Body of pancreas (tissue), 4 donors: ENCODE data around the gene BCAP29. TPM values are rescaled to one million over a fixed set of nuclear protein-coding genes. Genes with fewer than 3 reads are reported as not detected.

Source experiments
- ATAC-seq: fragments of 150-250 bp; one replicate; pipeline ENCODE4 v1.9.1; 2016
- DNase-seq, 4 donors: peaks; one replicate each; pipeline ENCODE4 v3.0.0-alpha.2; 2019
- H3K27ac ChIP-seq, 4 donors: fragments of 200-600 bp; sonication (generic); 1 replicate in 3 of 4; 2 replicates in 1 of 4; pipeline versions ENCODE4 v1.5.1 to v1.6.1; 2016 to 2019; ENCODE audit warnings: mild to moderate bottlenecking in 1 of 4, mixed read lengths in 1 of 4, moderate library complexity in 1 of 4
- H3K27me3 ChIP-seq, 2 donors: fragments of 200-600 bp; sonication (generic); one replicate each; pipeline ENCODE4 v1.6.0; 2016; ENCODE audit warnings: mild to moderate bottlenecking in 1 of 2
- H3K36me3 ChIP-seq, 2 donors: fragments of 200-600 bp; sonication (generic); replicated peaks in 1 of 2; 2 replicates each; pipeline ENCODE4 v1.5.1; 2016; ENCODE audit warnings: low read depth in 2 of 2; ENCODE audit not compliant: insufficient read depth in 1 of 2
- H3K4me1 ChIP-seq: fragments of 200-600 bp; sonication (generic); one replicate; pipeline ENCODE4 v1.6.0; 2016
- H3K4me3 ChIP-seq, 2 donors: fragments of 200-600 bp; sonication (generic); 1 replicate in 1 of 2; 2 replicates in 1 of 2; pipeline ENCODE4 v1.5.1; 2016 to 2019
- H3K9me3 ChIP-seq, 3 donors: fragments of 200-600 bp; sonication (generic); 1 replicate in 2 of 3; 2 replicates in 1 of 3; pipeline ENCODE4 v1.5.1; 2016
- POLR2A ChIP-seq, 3 donors: fragments of 450-650 bp; IDR thresholded peaks; one replicate each; pipeline ENCODE4 v1.6.1; 2016; ENCODE audit warnings: antibody characterized with exemption in 3 of 3, mild to moderate bottlenecking in 2 of 3
- WGBS, 2 donors: methylation state at CpG; one replicate each; pipeline ENCODE4 v1.1.5; 2017; 5-methylcytosine and 5-hydroxymethylcytosine counted together
- intact Hi-C: fragments of 100-400 bp; cut with DNase I; formaldehyde crosslinking; loops from one replicate; pipeline ENCODE4 v1.15.1; 2023
- total RNA-seq, 2 donors: library from RNA; depleted of rRNA; stranded (reverse); fragments of >200 nt; gene quantifications; one replicate each; pipeline ENCODE4 v1.1.0, GENCODE V29; 2016
- TF ChIP-seq, protein P1 (sequence below), 7 experiments: fragments of 450-650 bp in 4 of 7; fragments of 200-600 bp in 3 of 7; sonication (generic) in 3 of 7; IDR thresholded peaks; one replicate each; pipeline ENCODE4 v1.5.1; 2016 to 2019; ENCODE audit warnings: antibody characterized with exemption in 7 of 7

The BCAP29 gene
- total RNA-seq, 2 donors from 2014 or later = 20.8 to 37.9 TPM

DNA sequence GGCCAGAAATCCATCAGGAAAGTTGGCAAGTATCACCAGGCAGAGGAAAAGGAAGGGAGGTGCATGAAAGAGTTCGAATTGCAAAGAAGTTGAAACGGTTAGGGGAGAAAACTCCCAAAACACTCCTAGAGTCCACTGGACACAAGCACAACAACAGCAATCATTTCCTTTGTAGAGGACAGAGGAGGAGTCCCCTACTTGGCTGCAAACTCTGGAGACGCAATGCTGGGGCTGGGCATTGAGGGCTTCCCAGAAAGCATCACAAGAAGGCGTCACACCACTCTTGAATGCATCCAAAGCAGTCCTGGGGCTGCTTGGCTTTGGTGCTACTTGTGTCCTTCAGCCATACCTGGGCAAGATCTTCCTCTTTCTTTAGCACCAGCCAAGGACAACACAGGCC is 62.5 kb downstream of the BCAP29 start:
- Histone ChIP-seq H3K27ac (no peak overlapping the region), H3K4me3 (no peak overlapping the region), H3K27me3 (no peaks in the 10 kb centered on the region), H3K4me1 (no peaks in the 10 kb centered on the region), H3K9me3 (no peaks in the 10 kb centered on the region), H3K36me3 (no peaks in the 10 kb centered on the region)
- intact Hi-C loops = no loop called here
- WGBS, 2 donors = 67 to 68% methylated on average over 4 of the region's 4 CpGs
- ATAC-seq = no peak
- no peak for DNase-seq
- no peak for TF ChIP-seq POLR2A (IDR thresholded peaks at IDR 0.05)
- TF ChIP-seq, protein P1, sequence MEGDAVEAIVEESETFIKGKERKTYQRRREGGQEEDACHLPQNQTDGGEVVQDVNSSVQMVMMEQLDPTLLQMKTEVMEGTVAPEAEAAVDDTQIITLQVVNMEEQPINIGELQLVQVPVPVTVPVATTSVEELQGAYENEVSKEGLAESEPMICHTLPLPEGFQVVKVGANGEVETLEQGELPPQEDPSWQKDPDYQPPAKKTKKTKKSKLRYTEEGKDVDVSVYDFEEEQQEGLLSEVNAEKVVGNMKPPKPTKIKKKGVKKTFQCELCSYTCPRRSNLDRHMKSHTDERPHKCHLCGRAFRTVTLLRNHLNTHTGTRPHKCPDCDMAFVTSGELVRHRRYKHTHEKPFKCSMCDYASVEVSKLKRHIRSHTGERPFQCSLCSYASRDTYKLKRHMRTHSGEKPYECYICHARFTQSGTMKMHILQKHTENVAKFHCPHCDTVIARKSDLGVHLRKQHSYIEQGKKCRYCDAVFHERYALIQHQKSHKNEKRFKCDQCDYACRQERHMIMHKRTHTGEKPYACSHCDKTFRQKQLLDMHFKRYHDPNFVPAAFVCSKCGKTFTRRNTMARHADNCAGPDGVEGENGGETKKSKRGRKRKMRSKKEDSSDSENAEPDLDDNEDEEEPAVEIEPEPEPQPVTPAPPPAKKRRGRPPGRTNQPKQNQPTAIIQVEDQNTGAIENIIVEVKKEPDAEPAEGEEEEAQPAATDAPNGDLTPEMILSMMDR (IDR thresholded peaks at IDR 0.05) = no peak

DNA sequence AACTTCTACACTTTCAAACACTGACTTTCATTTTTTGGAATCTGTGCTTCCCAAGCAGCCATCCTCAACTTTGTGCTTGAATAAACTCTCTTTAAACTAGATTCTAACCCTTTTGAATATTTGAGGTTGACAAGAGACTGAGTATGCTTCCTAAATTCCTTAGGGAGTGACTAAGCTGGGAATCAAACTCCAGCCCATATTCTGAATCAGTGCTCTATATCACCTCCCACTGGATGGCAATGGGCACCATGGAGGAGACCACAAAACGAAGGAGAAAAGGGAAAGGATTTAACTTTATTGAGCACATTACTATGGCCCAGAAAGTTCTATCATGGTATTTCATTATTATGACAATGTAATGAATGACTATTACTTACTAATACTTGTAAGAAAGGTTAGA is 63.4 kb downstream of the BCAP29 start:
- no peak for TF ChIP-seq POLR2A (IDR thresholded peaks at IDR 0.05)
- TF ChIP-seq, protein P1 (IDR thresholded peaks at IDR 0.05) = no peak
- Histone ChIP-seq H3K4me1 (no peaks in the 10 kb centered on the region), H3K27me3 (no peaks in the 10 kb centered on the region), H3K9me3 (no peaks in the 10 kb centered on the region), H3K36me3 (no peaks in the 10 kb centered on the region), H3K27ac (no peak overlapping the region), H3K4me3 (no peak overlapping the region)
- no peak for ATAC-seq
- WGBS, 2 donors = 44 to 72% methylated on average over 1 of the region's 1 CpG
- DNase-seq = no peak
- intact Hi-C loops = no loop called here

DNA sequence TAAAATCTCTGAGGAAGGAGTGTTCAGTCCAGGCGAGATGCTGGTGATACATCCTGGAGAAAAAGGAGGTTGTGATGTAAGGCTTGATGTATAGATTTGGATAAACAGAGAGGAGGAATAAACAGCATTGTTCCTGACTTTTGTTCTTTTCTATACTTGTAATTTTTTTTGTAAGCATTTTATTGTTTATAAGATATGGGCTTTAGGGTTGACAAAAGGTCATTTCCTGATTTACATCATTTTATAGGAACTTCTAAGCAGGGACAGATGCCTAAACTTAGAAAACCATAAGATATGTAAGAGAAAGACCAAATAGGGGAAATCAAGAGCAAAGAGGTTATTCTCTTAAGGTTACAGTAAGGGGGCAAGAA is 63.9 kb downstream of the BCAP29 start:
- no peaks in the 10 kb centered on the region for H3K36me3 ChIP-seq
- no peak for TF ChIP-seq POLR2A (IDR thresholded peaks at IDR 0.05)
- TF ChIP-seq, protein P1 (IDR thresholded peaks at IDR 0.05) = no peak
- no peaks in the 10 kb centered on the region for H3K4me1 ChIP-seq
- DNase-seq = no peak
- intact Hi-C loops = no loop called here
- H3K9me3 ChIP-seq = no peaks in the 10 kb centered on the region
- no peak for ATAC-seq
- WGBS, 2 donors = 86 to 88% methylated on average over 1 of the region's 1 CpG
- no peaks in the 10 kb centered on the region for H3K27me3 ChIP-seq
- H3K4me3 ChIP-seq = no peak overlapping the region
- no peak overlapping the region for H3K27ac ChIP-seq

- DNase-seq = no peak
- no peak overlapping the region for H3K4me3 ChIP-seq
- no peak for ATAC-seq
- intact Hi-C loops = no loop called here
- H3K27ac ChIP-seq = no peak overlapping the region
- no peaks in the 10 kb centered on the region for H3K9me3 ChIP-seq
- no peaks in the 10 kb centered on the region for H3K27me3 ChIP-seq
- TF ChIP-seq POLR2A (IDR thresholded peaks at IDR 0.05) = no peak
- TF ChIP-seq, protein P1 (IDR thresholded peaks at IDR 0.05) = no peak
- 69 to 70% methylated on average over 9 of the region's 9 CpGs for WGBS, 2 donors
- no peaks in the 10 kb centered on the region for H3K4me1 ChIP-seq
- H3K36me3 ChIP-seq = no peaks in the 10 kb centered on the region
Observed at GRCh38 chr7:107644309-107644974, 64.4 kb downstream of the BCAP29 start.

DNA sequence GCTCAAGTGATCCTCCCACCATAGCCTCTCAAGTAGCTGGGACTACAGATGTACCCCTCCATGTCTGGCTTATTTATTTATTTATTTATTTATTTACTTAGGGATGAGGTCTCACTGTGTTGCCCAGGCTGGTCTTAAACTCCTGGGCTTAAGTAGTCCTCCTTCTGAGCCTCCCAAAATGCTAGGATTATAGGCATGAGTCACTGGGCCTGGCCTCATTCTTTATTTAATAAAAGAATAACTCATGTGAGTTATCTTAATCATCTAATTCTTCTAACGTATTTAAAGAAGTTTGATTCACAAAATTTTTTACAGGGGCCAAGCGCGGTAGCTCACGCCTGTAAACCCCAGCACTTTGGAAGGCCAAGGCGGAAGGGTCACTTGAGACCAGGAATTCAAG is 72.6 kb downstream of the BCAP29 start:
- H3K9me3 ChIP-seq = no peaks in the 10 kb centered on the region
- H3K36me3 ChIP-seq = no peaks in the 10 kb centered on the region
- TF ChIP-seq POLR2A (IDR thresholded peaks at IDR 0.05) = no peak
- TF ChIP-seq, protein P1 (IDR thresholded peaks at IDR 0.05) = no peak
- no peaks in the 10 kb centered on the region for H3K4me1 ChIP-seq
- DNase-seq = no peak
- H3K27me3 ChIP-seq = no peaks in the 10 kb centered on the region
- no peak for ATAC-seq
- no peak overlapping the region for H3K4me3 ChIP-seq
- intact Hi-C loops = no loop called here
- H3K27ac ChIP-seq = no peak overlapping the region
- WGBS, 2 donors = 93 to 95% methylated on average over 5 of the region's 5 CpGs
